Suprapubic skin (tissue), 3 donors: ENCODE measurements around the gene C1orf74.

Experiments
- CTCF ChIP-seq, 2 donors: fragments of 200-600 bp in 1 of 2; fragments of 450-650 bp in 1 of 2; sonication (generic) in 1 of 2; IDR thresholded peaks; one replicate each; pipeline ENCODE4 v1.5.1; 2016 to 2019; ENCODE audit warnings: antibody characterized with exemption in 2 of 2, mild to moderate bottlenecking in 1 of 2, moderate library complexity in 1 of 2
- EP300 ChIP-seq: sonication (generic); formaldehyde crosslinking; IDR thresholded peaks from one replicate; pipeline ENCODE4 v1.6.1; 2017; ENCODE audit warnings: antibody characterized with exemption
- POLR2A ChIP-seq, 2 donors: fragments of 450-650 bp; IDR thresholded peaks; one replicate each; pipeline ENCODE4 v1.6.1; 2017; ENCODE audit warnings: antibody characterized with exemption in 2 of 2, mild to moderate bottlenecking in 2 of 2, moderate library complexity in 2 of 2

- TF ChIP-seq CTCF (IDR thresholded peaks at IDR 0.05) = no peak
- TF ChIP-seq EP300 = no peak
- peak in 1 of 2 donors; percentile 23 for TF ChIP-seq POLR2A (IDR thresholded peaks at IDR 0.05)
These were observed at the start of gene C1orf74 for GRCh38 chr1:209784265-209785169.
